Measurements from ENCODE around the gene WDR88. TPM values are rescaled to one million over a fixed set of nuclear protein-coding genes. Genes with fewer than 3 reads are reported as not detected.
A peak's percentile ranks its signal among the peaks of the same experiment; 100 is the strongest.

The WDR88 gene
- total RNA-seq, 4 donors from 2014 or later = not detected

DNA sequence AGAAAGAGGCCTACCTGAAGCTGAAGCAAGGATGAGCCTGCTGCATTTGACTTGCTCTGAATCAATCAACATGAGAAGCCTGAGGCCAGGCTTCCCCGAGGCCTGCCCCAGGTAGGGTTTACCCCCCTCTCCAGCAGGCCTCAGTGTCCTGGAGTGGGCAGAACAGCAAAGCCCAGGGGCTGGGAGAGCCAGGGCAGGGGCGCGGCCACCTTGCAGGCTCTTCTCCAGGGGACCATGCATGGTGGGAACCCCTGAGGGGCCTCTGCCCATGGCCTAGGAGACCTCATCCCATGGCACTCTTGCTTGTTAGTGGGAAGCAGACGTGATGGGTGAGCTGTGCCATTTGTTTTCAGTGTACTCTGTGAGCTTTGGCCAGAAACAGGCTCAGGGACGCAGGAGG lies 42.3 kb downstream of the WDR88 start:
- no peak overlapping the region for H3K27ac ChIP-seq
- TF ChIP-seq POLR2A (IDR thresholded peaks at IDR 0.05) = no peak
- TF ChIP-seq, protein P1, sequence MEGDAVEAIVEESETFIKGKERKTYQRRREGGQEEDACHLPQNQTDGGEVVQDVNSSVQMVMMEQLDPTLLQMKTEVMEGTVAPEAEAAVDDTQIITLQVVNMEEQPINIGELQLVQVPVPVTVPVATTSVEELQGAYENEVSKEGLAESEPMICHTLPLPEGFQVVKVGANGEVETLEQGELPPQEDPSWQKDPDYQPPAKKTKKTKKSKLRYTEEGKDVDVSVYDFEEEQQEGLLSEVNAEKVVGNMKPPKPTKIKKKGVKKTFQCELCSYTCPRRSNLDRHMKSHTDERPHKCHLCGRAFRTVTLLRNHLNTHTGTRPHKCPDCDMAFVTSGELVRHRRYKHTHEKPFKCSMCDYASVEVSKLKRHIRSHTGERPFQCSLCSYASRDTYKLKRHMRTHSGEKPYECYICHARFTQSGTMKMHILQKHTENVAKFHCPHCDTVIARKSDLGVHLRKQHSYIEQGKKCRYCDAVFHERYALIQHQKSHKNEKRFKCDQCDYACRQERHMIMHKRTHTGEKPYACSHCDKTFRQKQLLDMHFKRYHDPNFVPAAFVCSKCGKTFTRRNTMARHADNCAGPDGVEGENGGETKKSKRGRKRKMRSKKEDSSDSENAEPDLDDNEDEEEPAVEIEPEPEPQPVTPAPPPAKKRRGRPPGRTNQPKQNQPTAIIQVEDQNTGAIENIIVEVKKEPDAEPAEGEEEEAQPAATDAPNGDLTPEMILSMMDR (IDR thresholded peaks at IDR 0.05 in 4 of 5, conservative IDR thresholded peaks at IDR 0.05 in 1 of 5) = no peak
- intact Hi-C loops (cut with DNase I; ENCODE audit: low total_unique reads) = loop anchor here (10.0 kb wide), 1 partner anchor 1501 kb away; the partner anchor contains the start of genes SCGB2B2 and ZNF302
- H3K36me3 ChIP-seq = no peaks in the 10 kb centered on the region
- H3K4me3 ChIP-seq = no peak overlapping the region
- H3K4me1 ChIP-seq = peaks cover 17 to 29% of the 10 kb centered on the region in 2 donors
- ATAC-seq = no peak
- no peak for DNase-seq
- H3K27me3 ChIP-seq = no peaks in the 10 kb centered on the region
- H3K9me3 ChIP-seq = no peaks in the 10 kb centered on the region
- in situ Hi-C loops (cut with MboI; ENCODE audit: low sequenced_read_pairs in 4 of 4) = no loop called here

GRCh38 chr19:33175156-33175782 lies 43.4 kb downstream of the WDR88 start:
- no peak for DNase-seq
- Histone ChIP-seq H3K4me1 (peaks cover 17 to 29% of the 10 kb centered on the region in 2 donors), H3K27me3 (no peaks in the 10 kb centered on the region), H3K36me3 (no peaks in the 10 kb centered on the region), H3K9me3 (no peaks in the 10 kb centered on the region), H3K27ac (peak overlapping the region in 1 of 4 donors; percentile 97), H3K4me3 (peak overlapping the region in 3 of 4 donors; percentile 77 to 91 (median 78))
- in situ Hi-C loops (cut with MboI; ENCODE audit: low sequenced_read_pairs in 4 of 4) = no loop called here
- TF ChIP-seq, protein P1 (IDR thresholded peaks at IDR 0.05 in 4 of 5, conservative IDR thresholded peaks at IDR 0.05 in 1 of 5) = no peak
- TF ChIP-seq POLR2A (IDR thresholded peaks at IDR 0.05) = no peak
- intact Hi-C loops (cut with DNase I; ENCODE audit: low total_unique reads) = loop anchor here (5.0 to 10.0 kb wide), 3 partner anchors 127 to 1500 kb away; partner anchors contain the start of genes CEBPA, CEP89, FAAP24 and SCGB2B2
- no peak for ATAC-seq

GRCh38 chr19:33175886-33176669 lies 44.2 kb downstream of the WDR88 start:
- Histone ChIP-seq H3K4me3 (peak overlapping the region; percentile 77 to 100 (median 84)), H3K4me1 (peaks cover 17 to 29% of the 10 kb centered on the region in 2 donors), H3K27me3 (no peaks in the 10 kb centered on the region), H3K36me3 (no peaks in the 10 kb centered on the region), H3K9me3 (no peaks in the 10 kb centered on the region), H3K27ac (peak overlapping the region; percentile 89 to 97 (median 92))
- ATAC-seq (peak; percentile 4 to 16), DNase-seq (no peak)
- TF ChIP-seq POLR2A (IDR thresholded peaks at IDR 0.05) = no peak
- TF ChIP-seq, protein P1 (IDR thresholded peaks at IDR 0.05 in 4 of 5, conservative IDR thresholded peaks at IDR 0.05 in 1 of 5) = no peak
- in situ Hi-C loops (cut with MboI; ENCODE audit: low sequenced_read_pairs in 4 of 4) = no loop called here
- intact Hi-C loops (cut with DNase I; ENCODE audit: low total_unique reads) = loop anchor here (1.0 to 10.0 kb wide), 5 partner anchors 31 to 1499 kb away; partner anchors contain the start of genes CEBPA, CEP89, FAAP24 and GPATCH1

GRCh38 chr19:33176670-33177416 lies 44.9 kb downstream of the WDR88 start:
- in situ Hi-C loops (cut with MboI; ENCODE audit: low sequenced_read_pairs in 4 of 4) = no loop called here
- peaks cover 17 to 29% of the 10 kb centered on the region in 2 donors for H3K4me1 ChIP-seq
- peak overlapping the region; percentile 89 to 97 (median 92) for H3K27ac ChIP-seq
- H3K36me3 ChIP-seq = no peaks in the 10 kb centered on the region
- TF ChIP-seq, protein P1 (IDR thresholded peaks at IDR 0.05 in 4 of 5, conservative IDR thresholded peaks at IDR 0.05 in 1 of 5) = peak; percentile 25 to 45 (median 32)
- peak; percentile 77 to 79 for TF ChIP-seq POLR2A (IDR thresholded peaks at IDR 0.05)
- no peaks in the 10 kb centered on the region for H3K27me3 ChIP-seq
- intact Hi-C loops (cut with DNase I; ENCODE audit: low total_unique reads) = loop anchor here (1.0 to 10.0 kb wide), 7 partner anchors 32 to 1498 kb away; partner anchors contain the start of genes CEBPA, CEBPG, CEP89 and FAAP24
- ATAC-seq = peak; percentile 96 to 97
- DNase-seq = peak; percentile 89 to 96
- H3K4me3 ChIP-seq = peak overlapping the region; percentile 77 to 100 (median 84)
- no peaks in the 10 kb centered on the region for H3K9me3 ChIP-seq

Data from gastrocnemius medialis (tissue), 4 donors.